Right lobe of liver (tissue), 6 donors: ENCODE data around the gene NMNAT2. TPM values are rescaled to one million over a fixed set of nuclear protein-coding genes. Genes with fewer than 3 reads are reported as not detected.

Experiments used
- ATAC-seq, 4 donors: fragments of 200-7000 bp; cut with Tn5 transposase; one replicate each; pipeline ENCODE4 v1.9.1; 2020; ENCODE audit warnings: mild to moderate bottlenecking in 4 of 4, moderate library complexity in 4 of 4
- DNase-seq, 3 donors: peaks; one replicate each; pipeline ENCODE4 v3.0.0-alpha.2; 2020
- H3K27ac ChIP-seq, 3 donors: fragments of 200-600 bp; one replicate each; pipeline ENCODE4 v1.8.0; 2022
- H3K27me3 ChIP-seq, 2 donors: fragments of 200-600 bp; one replicate each; pipeline ENCODE4 v1.8.0; 2022
- H3K36me3 ChIP-seq, 4 donors: fragments of 200-600 bp; sonication (generic) in 1 of 4; one replicate each; pipeline versions ENCODE4 v1.5.1 to v1.8.0; 2017 to 2022; ENCODE audit warnings: control low read depth in 1 of 4
- H3K4me1 ChIP-seq, 4 donors: fragments of 200-600 bp; sonication (generic) in 1 of 4; one replicate each; pipeline versions ENCODE4 v1.5.1 to v1.8.0; 2017 to 2022; ENCODE audit warnings: control low read depth in 1 of 4
- H3K4me3 ChIP-seq, 3 donors: fragments of 200-600 bp; one replicate each; pipeline ENCODE4 v1.8.0; 2022
- H3K9me3 ChIP-seq, 4 donors: fragments of 200-600 bp; sonication (generic) in 1 of 4; one replicate each; pipeline versions ENCODE4 v1.5.1 to v1.8.0; 2017 to 2022; ENCODE audit warnings: control low read depth in 1 of 4
- CTCF ChIP-seq, 4 donors: fragments of 200-600 bp in 3 of 4; fragments of 450-650 bp in 1 of 4; IDR thresholded peaks; one replicate each; pipeline versions ENCODE4 v1.5.1 to v1.8.0; 2016 to 2022; ENCODE audit warnings: antibody characterized with exemption in 4 of 4, mild to moderate bottlenecking in 2 of 4
- POLR2A ChIP-seq: fragments of 450-650 bp; IDR thresholded peaks from one replicate; pipeline ENCODE4 v1.6.1; 2017; ENCODE audit warnings: antibody characterized with exemption, mild to moderate bottlenecking
- WGBS: methylation state at CpG from one replicate; pipeline ENCODE4 v1.1.6; 2018; ENCODE audit warnings: low coverage, low lambda C conversion rate; ENCODE audit not compliant: insufficient coverage; ENCODE audit errors: missing lambda C conversion rate; 5-methylcytosine and 5-hydroxymethylcytosine counted together
- intact Hi-C, 2 donors: fragments of 100-400 bp; cut with DNase I; formaldehyde crosslinking; loops; one replicate each; pipeline versions ENCODE4 v1.11.2 to v1.14.1; 2022
- total RNA-seq, 6 experiments: library from RNA; depleted of rRNA in 2 of 6; stranded (reverse); fragments of >200 nt in 2 of 6; fragmentation: NEBNext Ultra II Directional in 3 of 6; extraction: Animal tissue kit (Norgen Biotek cat#: 25700) in 3 of 6; gene quantifications; one replicate each; pipeline versions ENCODE4 v1.1.0 to v1.2.4, GENCODE V29; 2016 to 2023
- donor health status: DM: no; HTN: yes; CAD: no.
- donor health status: DM: no; HTN: no; CAD: no.
- donor health status: DM: no; HTN: no; CAD: no.
- donor health status: DM: no; HTN: yes; CAD: no.
- donor health status: DM: no; HTN: yes; CAD: no.

NMNAT2 gene
- total RNA-seq, 6 experiments from 2014 or later = 0.06 to 0.07 (median 0.06) TPM; not detected in 3

GRCh38 chr1:183227422-183228346, 190.5 kb downstream of the NMNAT2 start:
- Histone ChIP-seq H3K27me3 (no peaks in the 10 kb centered on the region), H3K27ac (no peak overlapping the region), H3K4me3 (no peak overlapping the region), H3K4me1 (peaks cover 0 to 5% (median 0%) of the 10 kb centered on the region in 4 donors), H3K36me3 (no peaks in the 10 kb centered on the region), H3K9me3 (no peaks in the 10 kb centered on the region)
- ATAC-seq = peak; percentile 84 to 94 (median 88)
- intact Hi-C loops = loop anchor here in 1 of 2 donors (10.0 kb wide), 1 partner anchor 263 kb away; no protein-coding TSS in a partner anchor
- WGBS = 47% methylated on average over 10 of the region's 16 CpGs
- no peak for TF ChIP-seq POLR2A
- peak; percentile 70 to 73 (median 72) for TF ChIP-seq CTCF (IDR thresholded peaks at IDR 0.05)
- peak in 2 of 3 donors; percentile 40 to 59 for DNase-seq

- no peak for DNase-seq
- no peaks in the 10 kb centered on the region for H3K9me3 ChIP-seq
- no peak overlapping the region for H3K27ac ChIP-seq
- no peak for ATAC-seq
- intact Hi-C loops = loop anchor here in 1 of 2 donors (10.0 kb wide), 1 partner anchor 262 kb away; no protein-coding TSS in a partner anchor
- no peaks in the 10 kb centered on the region for H3K27me3 ChIP-seq
- no peaks in the 10 kb centered on the region for H3K36me3 ChIP-seq
- H3K4me3 ChIP-seq = no peak overlapping the region
- 68% methylated on average over 4 of the region's 4 CpGs for WGBS
- TF ChIP-seq POLR2A = no peak
- no peak for TF ChIP-seq CTCF (IDR thresholded peaks at IDR 0.05)
- peaks cover 0 to 5% (median 0%) of the 10 kb centered on the region in 4 donors for H3K4me1 ChIP-seq
These were observed 191.2 kb downstream of the NMNAT2 start for GRCh38 chr1:183226963-183227362.

- Histone ChIP-seq H3K27ac (no peak overlapping the region), H3K36me3 (no peaks in the 10 kb centered on the region), H3K27me3 (no peaks in the 10 kb centered on the region), H3K4me1 (no peaks in the 10 kb centered on the region), H3K9me3 (no peaks in the 10 kb centered on the region), H3K4me3 (no peak overlapping the region)
- ATAC-seq (no peak), DNase-seq (no peak)
- intact Hi-C loops = loop anchor here in 1 of 2 donors (10.0 kb wide), 1 partner anchor 262 kb away; no protein-coding TSS in a partner anchor
- TF ChIP-seq CTCF (IDR thresholded peaks at IDR 0.05) = no peak
- TF ChIP-seq POLR2A = no peak
- WGBS = 77% methylated on average over 4 of the region's 4 CpGs
These were observed 191.8 kb downstream of the NMNAT2 start for GRCh38 chr1:183226361-183226760.

- Histone ChIP-seq H3K4me1 (no peaks in the 10 kb centered on the region), H3K27ac (no peak overlapping the region), H3K9me3 (no peaks in the 10 kb centered on the region), H3K27me3 (no peaks in the 10 kb centered on the region), H3K36me3 (no peaks in the 10 kb centered on the region), H3K4me3 (no peak overlapping the region)
- DNase-seq (no peak), ATAC-seq (no peak)
- 88% methylated on average over 3 of the region's 3 CpGs for WGBS
- no peak for TF ChIP-seq CTCF (IDR thresholded peaks at IDR 0.05)
- TF ChIP-seq POLR2A = no peak
- intact Hi-C loops = loop anchor here in 1 of 2 donors (10.0 kb wide), 1 partner anchor 259 kb away; no protein-coding TSS in a partner anchor
These were observed 194.7 kb downstream of the NMNAT2 start for GRCh38 chr1:183223467-183223866.
